Left hindlimb (tissue), 1 donor: ENCODE data around the gene TBC1D3I.
"Not testable (repeated sequence)": the region's sequence is repeated elsewhere in the genome, so short reads cannot be mapped to it uniquely, and the experiment has no call there.

Source experiments
- DNase-seq: peaks from one replicate; pipeline ENCODE4 v3.0.0-alpha.2; 2018

The TBC1D3I gene

DNA sequence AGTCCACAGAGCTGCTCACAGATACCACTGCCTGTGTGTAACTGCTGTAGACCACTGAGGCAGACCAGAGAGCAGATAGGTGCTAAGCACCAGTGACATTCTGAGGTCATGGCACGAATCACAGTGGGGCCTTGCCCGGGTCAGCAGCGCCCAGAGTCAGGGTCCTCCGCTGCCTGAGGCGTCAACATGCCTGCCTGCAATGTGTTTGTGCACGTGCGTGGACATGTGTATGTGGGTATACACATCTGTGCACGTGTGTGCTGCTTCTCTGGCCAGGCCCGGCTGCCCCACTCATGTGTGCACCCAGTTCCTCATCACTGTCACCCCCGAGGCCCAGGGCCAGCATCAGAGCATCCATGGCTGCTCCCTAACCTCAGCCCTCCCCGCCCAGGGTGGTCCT is at the start of gene TBC1D3I:
Gene TBC1D3I, minus strand, starts transcription at position 101 of the 400 bp plus-strand sequence. CDS start 1,585 bp downstream, outside the sequence.
- not testable (repeated sequence) for DNase-seq

DNA sequence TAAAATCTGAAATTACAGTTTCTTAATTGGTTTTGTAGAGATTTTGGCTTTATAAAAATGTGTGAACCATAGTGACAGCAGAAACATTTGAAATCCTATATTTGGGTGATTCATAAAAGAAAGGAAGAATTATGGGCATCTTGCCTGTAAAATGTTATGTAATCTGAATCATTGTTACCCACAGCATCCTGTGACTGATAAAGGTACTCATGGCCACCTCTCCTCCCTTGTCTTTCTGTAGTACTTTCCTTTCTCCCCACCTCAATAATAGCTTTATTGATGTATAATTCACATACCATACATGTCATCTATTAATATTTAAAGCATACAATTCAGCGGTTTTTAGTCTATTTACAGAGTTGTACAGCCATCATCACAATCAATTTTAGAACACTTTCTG is 30.8 kb upstream of the TBC1D3I start:
- not testable (repeated sequence) for DNase-seq

DNA sequence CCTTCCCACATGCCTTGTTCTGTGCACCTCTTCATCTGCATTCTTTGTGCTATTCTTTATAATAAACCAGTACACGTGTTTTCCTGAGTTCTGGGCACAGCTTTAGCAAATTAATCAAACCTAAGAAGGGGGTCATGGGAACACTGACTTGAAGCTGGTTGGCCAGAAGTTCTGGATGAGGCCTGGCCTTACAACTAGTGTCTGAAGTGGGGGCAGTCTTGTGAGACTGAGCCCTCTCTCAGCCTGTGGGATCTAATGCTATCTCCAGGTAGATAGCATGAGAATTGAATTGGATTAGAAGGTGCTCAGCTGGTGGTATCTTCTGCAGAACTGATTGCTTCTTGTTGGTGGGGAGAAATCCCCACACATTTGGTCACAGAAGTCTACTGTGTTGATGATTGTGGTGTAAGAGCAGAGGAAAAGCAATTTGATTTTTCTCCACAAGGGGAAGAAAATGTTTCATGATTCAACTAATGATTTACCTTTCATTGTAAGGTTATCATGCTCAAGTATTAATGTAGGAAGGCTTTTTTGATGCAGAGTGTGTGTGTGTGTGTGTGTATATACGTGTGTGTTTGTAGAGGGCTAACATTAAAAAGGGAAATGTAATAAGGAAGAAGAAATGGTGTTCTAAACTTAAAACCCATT is 25.7 kb upstream of the TBC1D3I start:
- DNase-seq, result not testable (repeated sequence)

DNA sequence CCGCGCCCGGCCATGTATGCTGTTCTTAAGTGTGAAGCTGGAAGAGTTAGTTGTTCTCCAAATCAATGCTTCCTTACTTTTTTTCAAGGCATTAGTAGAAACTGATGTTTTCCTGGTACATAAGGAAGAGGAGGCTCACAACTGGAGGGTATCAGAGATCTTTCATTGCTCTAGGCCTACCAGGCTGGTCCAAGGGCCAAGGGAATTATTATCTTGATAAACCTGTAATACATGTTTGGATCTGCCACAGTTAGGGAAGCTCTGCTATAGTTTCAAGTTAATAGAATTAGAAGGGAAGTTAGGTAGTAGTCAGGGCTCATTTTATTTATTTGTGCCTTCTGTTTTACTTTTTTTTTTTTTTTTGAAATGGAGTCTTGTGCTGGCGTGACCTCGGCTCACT is 19.8 kb upstream of the TBC1D3I start:
- not testable (repeated sequence) for DNase-seq

DNA sequence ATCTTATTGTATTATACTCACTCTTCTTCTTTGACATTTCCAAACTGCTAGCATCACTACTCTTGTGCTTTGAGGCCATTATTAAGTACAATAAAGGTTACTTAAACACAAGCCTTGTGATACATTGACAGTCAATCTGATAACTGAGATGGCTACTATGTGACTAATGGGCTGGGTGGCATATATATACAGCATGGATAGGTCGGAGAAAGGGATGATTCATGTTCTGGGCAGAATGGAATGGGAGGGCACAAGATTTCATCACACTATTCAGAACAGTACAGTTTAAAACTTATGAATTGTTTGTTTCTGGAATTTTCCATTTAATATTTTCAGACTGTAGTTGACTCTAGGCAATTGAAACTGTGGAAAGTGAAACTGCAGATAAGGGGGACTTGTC is 18.9 kb upstream of the TBC1D3I start:
- not testable (repeated sequence) for DNase-seq

DNA sequence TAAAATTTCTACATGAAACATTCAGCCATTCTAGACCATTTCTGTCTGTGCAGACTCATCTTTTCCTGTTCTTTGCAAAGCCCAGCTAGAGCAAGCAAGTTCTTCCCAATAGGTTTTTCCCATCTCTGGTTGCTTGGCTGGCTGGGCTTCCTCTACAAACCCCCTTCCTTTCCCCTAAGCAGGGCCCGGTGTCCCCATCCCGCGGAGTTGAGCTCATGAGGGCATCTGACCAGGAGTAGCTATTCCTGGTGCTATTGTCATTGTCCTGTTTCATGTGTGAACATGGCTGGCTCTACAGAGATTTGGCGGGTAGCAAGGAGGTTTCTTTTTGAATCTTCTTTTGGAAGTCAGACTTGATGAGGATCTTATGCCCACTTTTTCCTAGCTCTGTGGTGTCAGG is 22.3 kb downstream of the TBC1D3I start:
- not testable (repeated sequence) for DNase-seq

DNA sequence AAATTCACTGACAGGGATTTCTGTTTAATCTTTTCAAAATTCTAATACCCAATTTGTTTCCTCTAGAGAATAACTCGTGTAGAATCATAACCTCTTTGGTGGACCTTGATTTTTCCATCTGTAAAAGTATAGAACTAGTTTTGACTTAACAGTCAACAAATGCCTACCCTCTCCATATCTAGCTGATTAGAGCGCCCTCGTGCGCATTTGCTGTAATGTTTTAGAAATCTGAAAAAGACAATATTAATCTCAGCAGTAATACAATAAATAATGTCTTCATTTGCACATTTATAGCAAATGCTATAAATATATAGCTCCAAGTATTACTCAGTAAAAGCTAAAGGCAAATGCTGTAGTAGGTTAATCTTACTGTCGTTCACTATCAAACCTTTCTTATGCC is 34.7 kb downstream of the TBC1D3I start:
- DNase-seq, result not testable (repeated sequence)

DNA sequence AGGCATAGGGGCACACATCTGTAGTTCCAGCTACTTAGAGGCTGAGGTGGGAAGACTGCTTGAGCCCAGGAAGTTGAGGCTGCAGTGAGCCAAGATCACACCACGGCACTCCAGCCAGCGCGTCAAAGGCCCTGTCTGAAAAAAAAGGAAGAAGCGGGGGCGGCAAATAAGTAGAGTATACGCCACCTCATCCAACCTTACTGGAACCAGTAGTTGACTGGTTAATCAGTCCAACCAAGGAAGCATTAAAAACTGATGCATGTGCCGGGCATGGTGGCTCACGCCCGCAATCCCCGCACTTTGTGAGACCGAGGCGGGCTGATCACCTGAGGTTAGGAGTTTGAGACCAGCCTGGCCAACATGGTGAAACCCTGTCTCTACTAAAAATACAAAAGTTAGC is 41.4 kb downstream of the TBC1D3I start:
- not testable (repeated sequence) for DNase-seq

DNA sequence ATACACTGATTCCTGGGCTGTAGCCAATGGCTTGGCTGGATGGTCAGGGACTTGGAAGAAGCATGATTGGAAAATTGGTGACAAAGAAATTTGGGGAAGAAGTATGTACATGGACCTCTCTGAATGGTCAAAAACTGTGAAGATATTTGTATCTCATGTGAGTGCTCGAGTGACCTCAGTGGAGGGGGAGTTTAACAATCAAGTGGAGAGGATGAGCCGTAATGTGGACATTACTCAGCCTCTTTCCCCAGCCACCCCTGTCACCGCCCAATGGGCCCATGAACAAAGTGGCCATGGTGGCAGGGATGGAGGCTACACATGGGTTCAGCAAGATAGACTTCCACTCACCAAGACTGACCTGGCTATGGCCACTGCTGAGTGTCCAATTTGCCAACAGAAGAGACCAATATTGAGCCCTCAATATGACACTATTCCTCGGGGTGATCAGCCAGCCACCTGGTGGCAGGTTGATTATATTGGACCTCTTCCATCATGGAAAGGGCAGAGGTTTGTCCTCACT is 42.7 kb downstream of the TBC1D3I start:
- not testable (repeated sequence) for DNase-seq

DNA sequence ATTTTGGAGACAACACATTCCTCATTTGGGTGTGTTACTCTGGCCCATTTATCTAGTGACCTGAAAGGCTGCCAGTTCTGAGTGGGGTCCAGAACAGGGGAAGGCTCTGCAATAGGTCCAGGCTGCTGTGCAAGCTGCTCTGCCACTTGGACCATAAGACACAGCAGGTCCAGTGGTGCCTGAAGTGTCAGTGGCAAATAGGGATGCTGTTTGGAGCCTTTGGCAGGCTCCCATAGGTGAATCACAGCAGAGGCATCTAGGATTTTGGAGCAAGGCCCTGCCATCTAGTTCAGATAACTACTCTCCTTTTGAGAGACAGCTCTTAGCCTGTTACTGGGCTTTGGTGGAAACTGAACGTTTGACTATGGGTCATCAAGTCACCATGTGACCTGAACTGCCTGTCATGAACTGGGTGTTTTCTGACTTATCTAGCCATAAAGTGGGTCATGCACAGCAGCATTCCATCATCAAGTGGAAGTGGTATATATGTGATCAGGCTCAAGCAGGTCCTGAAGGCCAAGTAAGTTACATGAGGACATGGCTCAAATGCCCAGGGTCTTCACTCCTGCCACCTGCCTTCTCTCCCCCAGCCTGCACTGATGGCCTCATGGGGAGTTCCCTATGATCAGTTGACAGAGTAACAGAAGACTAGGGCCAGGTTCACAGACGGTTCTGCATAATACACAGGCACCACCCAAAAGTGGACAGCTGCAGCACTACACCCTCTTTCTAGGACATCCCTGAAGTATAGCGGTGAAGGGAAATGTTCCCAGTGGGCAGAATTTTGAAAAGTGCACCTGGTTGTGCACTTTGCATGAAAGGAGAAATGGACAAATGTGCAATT is 43.4 kb downstream of the TBC1D3I start:
- not testable (repeated sequence) for DNase-seq

DNA sequence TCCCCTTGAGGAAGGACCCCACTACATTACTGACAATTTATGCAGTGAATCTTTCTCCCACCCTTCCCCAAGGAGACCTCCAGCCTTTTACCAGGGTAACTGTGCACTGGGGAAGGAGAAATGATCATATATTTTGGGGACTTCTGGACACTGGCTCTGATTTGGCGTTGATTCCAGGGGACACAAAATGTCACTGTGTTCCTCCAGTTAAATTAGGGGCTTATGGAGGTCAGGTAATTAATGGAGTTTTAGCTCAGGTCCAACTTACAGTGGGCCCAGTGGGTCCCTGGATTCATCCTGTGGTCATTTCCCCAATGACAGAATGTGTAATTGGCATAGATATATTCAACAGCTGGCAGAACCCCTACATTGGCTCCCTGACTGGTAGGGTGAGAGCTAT is 44.8 kb downstream of the TBC1D3I start:
- not testable (repeated sequence) for DNase-seq

DNA sequence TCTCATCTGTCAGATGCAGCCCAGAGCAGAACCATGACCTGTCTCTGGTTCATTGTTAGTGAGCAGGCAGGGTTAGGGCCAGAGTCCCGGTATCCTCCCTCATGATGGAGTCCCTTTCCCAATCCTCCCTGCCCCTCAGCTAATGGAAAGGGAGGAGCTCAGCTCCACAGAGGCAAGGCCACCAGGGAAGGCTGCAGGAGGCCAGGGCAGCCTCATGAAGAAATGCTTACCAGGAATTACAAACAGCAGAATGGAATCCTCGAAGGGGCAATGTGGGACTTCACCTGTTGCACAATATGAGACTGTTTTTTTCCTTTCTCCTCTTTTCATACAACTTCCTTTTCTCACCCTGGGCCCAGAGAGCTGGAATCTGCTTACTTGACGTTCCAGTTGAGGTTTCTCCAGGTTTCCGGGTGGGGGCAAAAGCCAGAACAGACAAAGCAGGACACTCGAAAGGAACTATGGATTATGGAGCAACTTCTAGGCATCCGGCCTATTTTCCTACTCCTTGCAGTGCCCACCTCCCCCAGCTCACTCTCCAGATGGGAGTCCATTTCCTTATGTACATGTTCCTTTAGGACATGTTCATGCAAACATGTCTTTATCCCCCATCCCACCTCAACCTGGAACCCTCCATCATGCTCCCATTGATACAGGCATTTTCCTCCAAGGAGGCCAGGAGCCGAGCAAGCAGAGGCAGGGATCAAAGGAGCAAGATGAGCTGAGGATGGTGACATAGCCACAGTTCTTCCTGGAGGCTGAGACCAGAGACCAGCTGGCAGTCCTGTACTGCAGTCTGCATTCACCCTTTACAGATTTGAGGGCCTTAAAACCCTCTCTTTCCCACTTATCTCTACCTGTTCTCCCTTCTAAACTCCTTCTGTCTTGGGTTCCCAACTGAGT is 48.7 kb downstream of the TBC1D3I start:
- not testable (repeated sequence) for DNase-seq

DNA sequence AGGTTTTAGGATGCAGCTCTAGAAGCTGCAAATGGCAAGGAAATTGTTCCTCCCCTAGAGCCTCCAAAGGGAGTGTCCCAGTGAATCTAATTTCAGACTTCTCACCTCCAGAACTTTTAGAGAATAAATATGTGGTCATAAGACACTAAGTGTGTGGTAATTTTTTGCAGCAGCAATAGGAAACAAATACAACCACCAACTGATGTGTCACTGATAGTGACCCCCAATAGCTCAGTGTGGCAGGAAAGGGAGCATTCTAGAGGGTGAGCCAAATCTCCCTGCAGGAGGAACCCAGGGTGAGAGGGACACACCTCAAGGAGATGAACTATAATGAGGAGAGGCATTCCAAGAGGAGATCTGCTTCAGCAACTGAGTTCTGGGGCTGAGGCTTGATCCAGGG is 49.5 kb downstream of the TBC1D3I start:
- no peak for DNase-seq

DNA sequence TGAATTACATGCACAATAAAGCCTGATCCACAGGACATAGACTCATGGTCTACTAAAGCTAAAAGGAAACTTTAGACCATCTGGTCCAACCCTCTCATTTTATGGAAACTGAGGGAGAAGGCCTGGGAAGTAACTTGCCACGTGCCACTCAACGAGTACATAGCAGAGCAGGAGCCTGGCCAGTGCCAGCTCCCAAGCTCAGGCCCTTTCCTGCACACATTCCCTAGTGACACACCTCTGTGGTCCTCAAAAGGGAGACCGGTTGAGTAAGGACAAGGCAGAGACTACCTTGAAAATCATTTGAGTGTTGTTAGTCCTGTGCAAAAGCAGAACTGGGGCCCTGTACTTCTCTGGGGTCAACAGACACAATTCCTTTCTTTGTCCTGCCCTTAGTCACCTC is 50.7 kb downstream of the TBC1D3I start:
- no peak for DNase-seq

DNA sequence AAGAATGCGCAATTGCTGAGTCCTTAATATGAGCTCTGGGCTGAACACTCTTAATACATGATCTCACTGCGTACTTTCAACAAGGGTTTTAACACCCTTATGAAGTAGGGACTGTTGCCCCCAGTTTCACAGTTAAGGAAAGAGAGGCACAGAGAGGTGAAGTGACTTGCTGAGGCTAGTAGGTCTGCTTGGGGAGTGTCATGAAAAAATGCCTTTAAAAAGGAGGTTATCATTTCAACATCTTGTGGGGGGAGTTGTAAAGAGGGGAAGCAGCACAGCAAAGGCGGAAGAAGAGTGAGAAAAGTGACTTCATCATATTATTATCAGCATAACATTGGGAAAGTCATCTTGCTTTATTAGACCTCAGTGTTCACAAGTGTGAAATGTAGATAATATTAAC is 51.4 kb downstream of the TBC1D3I start:
- no peak for DNase-seq

DNA sequence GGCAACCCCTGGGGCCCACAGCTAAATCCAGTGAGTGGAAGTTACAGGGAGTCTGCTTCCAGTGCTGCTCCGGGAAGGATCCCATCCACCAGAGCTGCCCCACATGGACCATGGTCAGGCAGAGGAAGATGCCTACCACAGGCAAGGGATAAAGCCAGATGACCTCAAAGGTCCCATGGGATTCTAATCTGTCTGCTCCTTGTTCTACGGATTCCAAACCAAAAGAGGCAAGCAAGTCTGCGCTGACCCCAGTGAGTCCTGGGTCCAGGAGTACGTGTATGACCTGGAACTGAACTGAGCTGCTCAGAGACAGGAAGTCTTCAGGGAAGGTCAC is 52.1 kb downstream of the TBC1D3I start:
- DNase-seq, result no peak

DNA sequence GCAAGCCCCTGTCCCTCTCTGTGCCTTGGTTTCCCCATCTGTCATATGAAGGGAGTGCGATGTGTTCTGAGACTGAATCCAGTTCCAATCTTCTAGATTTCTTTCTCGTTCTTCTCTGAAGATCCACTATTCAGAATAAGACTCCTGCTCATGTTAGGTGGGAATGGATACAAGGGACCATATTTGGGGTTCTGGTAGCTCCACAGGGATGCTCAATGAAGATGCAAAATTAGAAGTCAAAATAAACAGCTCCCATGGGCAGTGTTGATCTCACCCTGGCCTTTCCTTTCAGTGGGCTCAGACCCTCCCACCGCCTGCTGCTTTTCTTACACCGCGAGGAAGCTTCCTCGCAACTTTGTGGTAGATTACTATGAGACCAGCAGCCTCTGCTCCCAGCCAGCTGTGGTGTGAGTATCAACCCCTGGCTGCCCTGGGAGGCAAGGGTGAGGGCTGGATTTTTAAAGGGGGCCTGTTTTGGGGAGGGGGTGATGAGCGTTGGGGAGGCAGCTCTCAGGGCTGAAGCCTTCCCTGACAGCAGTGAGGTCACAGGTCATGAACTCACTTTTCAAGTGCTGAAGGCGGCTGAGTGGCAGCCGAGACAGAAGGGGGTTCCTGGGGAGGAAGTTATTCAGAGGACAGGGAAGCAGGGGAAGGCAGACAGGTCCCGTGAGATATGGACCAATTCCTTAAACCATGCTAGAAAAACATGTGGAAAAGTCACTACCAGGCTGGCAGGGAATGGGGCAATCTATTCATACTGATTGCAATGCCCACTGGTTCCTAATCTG is 52.7 kb downstream of the TBC1D3I start:
- DNase-seq, result not testable (repeated sequence)

DNA sequence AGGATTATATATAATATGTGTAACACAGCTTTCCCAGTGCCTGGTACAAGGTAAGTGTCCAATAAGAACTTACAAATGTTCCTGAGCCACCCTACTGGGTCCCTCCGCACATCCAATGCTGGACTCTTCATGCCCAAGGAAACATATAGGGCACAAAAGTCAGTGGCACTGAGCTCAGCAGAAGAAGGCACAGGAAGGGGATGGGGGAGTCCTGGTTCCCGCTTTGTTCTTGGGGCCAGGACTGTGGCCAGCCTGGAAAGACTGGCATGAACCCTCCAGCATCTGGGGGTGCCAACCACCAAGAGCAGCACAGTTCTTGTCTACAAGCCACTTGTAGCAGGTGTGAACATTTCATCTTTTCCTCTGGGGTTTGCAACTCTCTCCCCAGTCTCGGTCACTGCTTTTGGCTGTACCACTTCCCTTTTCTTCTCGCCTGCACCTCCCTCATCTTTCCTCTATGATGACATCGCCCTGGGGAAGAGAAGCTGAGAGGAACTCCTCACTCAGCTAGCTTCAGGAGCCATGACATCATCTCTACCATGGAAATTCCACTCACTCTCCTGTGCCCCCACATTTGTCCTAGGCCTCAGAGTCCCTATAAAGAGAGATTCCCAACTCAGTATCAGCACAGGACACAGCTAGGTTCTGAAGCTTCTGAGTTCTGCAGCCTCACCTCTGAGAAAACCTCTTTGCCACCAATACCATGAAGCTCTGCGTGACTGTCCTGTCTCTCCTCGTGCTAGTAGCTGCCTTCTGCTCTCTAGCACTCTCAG is 53.7 kb downstream of the TBC1D3I start, which contains the start of gene CCL4L2:
Gene CCL4L2, plus strand, starts transcription at position 625 of the 773 bp plus-strand sequence.
- not testable (repeated sequence) for DNase-seq

DNA sequence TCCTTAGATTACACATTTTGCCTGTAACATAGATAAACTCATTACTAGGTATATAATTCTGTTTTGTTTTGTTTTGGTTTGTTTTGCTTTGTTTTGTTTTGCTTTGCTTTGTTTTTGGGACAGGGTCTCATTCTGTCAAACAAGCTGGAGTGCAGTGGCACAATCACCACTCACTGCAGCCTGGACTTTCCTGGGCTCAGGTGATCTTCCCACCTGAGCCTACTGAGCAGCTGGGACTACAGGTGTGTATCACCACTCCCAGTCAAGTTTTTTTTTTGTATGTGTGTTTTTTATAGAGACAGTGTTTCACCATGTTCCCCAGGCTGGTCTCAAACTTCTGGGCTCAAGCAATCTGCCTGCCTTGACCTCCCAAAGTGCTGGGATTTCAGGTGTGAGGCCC is 54.8 kb downstream of the TBC1D3I start:
- DNase-seq, result no peak

DNA sequence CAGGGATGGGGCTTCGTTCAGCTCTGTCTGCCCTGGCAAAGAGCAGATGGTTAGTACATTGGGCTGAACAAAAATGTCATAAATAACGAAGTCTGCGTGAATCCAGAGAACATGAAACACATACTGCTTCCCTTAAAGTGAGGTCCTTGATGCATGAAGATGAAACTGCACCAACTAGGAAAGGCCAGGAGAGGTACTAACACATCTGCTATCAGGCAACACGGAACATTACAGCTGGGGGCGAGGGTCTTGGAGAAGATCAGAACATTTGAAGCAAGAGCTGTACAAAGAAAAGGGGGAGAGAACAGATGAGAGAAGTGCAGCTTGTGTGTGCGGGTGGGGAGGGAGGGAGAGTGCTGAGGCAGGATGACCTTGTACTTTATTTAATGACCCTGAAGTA is 57.0 kb downstream of the TBC1D3I start:
- not testable (repeated sequence) for DNase-seq

DNA sequence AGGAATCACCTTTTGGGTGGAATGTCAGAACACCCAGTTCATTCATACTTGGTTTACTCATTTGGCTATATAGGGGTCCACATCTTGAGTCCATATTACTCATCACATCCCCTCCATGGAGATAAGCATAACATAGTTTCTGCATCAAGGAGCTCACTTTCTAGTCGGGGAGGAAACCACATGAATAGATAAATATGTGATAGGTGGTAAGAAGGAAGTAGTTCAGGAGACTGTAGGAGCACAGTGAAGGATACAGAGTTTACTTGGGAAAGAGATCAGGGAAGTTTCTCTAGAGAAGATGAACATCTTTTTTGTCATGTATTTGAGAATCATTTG is 57.9 kb downstream of the TBC1D3I start:
- DNase-seq, result not testable (repeated sequence)
